ENCODE data around the gene CADM2.

GRCh38 chr3:85603378-85603777, 644.6 kb downstream of the CADM2 start:
- TF ChIP-seq EZH2 (IDR thresholded peaks at IDR 0.05; ENCODE audit: low read length, unreplicated experiment) (no peak), CTCF (conservative IDR thresholded peaks at IDR 0.05; ENCODE audit: low read depth, low read length) (no peak), EZH2phosphoT487 (IDR thresholded peaks at IDR 0.05; ENCODE audit: borderline replicate concordance, low read length) (no peak)
